ENCODE data around the gene EIF4G3. TPM values are rescaled to one million over a fixed set of nuclear protein-coding genes. Genes with fewer than 3 reads are reported as not detected.

Gene EIF4G3, protein sequence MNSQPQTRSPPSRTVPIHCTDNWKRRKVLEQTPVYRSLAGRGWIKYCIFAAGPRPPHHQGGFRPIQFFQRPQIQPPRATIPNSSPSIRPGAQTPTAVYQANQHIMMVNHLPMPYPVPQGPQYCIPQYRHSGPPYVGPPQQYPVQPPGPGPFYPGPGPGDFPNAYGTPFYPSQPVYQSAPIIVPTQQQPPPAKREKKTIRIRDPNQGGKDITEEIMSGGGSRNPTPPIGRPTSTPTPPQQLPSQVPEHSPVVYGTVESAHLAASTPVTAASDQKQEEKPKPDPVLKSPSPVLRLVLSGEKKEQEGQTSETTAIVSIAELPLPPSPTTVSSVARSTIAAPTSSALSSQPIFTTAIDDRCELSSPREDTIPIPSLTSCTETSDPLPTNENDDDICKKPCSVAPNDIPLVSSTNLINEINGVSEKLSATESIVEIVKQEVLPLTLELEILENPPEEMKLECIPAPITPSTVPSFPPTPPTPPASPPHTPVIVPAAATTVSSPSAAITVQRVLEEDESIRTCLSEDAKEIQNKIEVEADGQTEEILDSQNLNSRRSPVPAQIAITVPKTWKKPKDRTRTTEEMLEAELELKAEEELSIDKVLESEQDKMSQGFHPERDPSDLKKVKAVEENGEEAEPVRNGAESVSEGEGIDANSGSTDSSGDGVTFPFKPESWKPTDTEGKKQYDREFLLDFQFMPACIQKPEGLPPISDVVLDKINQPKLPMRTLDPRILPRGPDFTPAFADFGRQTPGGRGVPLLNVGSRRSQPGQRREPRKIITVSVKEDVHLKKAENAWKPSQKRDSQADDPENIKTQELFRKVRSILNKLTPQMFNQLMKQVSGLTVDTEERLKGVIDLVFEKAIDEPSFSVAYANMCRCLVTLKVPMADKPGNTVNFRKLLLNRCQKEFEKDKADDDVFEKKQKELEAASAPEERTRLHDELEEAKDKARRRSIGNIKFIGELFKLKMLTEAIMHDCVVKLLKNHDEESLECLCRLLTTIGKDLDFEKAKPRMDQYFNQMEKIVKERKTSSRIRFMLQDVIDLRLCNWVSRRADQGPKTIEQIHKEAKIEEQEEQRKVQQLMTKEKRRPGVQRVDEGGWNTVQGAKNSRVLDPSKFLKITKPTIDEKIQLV (N-terminal part only)
- 50.4 and 61.8 TPM in 2 replicates for total RNA-seq (2014; rRNA removed; shearing (Covaris generic))

DNA sequence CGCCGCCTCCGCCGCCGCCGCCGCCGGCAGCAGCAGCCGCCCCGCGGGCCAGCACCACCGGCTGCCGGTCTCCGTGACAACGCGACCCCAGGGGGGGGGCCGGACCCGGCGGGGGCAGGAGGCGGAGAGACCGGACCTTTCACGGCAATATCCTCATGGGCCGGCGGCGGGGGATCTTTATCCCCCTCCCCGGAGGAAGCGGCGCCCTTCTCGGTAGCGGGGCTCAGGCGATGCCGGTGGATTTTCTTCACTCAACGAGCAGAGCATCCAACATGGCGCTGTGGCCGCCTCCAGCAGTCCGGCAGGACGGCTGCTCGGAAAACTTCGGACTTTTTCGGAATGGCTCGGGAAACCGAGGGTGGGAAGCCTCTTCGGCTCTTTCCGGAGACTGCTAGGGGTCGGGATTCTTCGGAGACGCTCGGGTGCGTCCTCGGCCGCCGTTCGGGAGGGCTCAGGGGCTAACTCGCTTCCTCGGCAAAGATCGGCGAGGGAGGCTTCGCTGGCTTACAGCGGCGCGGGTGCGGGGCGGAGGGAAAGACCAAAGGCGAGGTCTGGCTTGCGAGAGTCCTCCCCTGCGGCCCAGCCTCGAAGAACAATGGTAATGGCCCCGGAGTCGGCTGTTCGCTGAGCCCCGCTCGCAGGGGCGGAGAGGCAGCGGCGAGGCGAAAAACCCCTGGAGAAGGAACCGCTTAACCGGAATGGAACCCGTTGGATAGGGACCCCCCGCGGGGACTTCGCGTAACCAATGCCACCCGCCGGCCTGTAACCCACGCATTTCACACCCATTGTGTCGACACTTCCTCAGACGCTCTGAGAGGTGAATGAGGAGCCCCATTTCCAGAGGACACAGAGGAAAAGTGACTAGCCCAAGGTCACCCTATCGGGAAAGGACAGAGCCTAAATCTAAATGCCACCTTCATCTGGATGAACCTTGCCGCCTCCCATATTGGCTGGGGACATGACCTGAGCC lies at the start of gene EIF4G3:
Gene EIF4G3 (minus strand): TSS at position 312 of the 970 bp plus-strand sequence. CDS start 174,155 bp downstream, outside the sequence.

DNA sequence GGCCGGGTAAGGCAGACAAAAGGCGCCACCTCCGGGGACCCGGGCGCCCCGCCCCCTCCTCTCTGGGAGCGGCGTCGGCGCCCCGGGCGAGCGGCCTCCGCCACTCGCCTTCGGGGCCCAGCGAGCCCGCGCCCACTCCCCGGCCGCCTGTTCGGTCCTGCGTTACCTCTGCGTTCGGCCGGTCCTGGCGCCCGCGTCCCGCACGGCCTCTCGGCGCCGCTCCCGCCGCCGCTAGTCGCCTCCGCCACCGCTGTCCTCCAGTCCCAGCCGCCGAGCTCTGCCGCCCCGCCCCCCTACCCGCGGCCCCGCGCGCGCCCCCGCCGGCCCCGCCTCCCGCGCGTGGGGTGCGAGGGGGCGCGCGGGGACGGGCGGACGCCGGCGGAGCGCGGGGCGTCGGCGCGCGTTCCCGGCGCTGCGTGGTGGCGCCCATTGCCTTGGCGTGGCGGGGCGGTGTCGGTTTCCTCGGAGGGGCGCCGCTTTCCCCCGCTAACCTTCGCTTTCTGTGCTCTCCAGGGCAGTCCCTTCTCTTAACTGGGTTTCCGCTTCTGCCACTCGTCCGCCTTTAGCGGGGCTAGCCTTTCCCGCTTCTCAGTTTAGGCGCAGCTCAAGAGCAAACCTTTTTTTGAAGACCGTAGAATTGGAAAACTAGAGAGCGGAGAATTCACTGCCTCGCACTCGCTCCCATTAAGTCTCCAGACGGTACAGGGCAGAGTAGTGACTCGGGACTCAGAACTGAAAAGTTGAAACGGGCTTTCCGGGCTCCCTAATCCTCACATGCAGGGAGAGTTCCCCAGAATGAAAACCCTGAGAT lies 389.5 kb downstream of the EIF4G3 start, which contains the start of gene HP1BP3:
Gene HP1BP3 (minus strand): TSS at position 279 of the 811 bp plus-strand sequence. CDS start 6,867 bp downstream, outside the sequence.

Small RNA genes within 50 kb of the gene (small RNA-seq; reads per million reads assigned to genes)
- not detected for gene AL627311.1
- not detected for gene MIR1256
- gene RNU7-200P, result not detected

Other genes with a start within 250 kb of the EIF4G3 start
- gene ECE1, start 113.6 kb upstream of the EIF4G3 start, total RNA-seq (2014; rRNA removed; shearing (Covaris generic)), result 51.9 and 53.3 TPM in 2 replicates

All from A375 (cell line).